ENCODE results near the gene PCBP3.
"Not testable (repeated sequence)": the region's sequence is repeated elsewhere in the genome, so short reads cannot be mapped to it uniquely, and the experiment has no call there.

The PCBP3 gene

GRCh38 chr21:45845063-45845769, 201.7 kb downstream of the PCBP3 start:
- Mint-ChIP-seq H3K4me1 (ENCODE audit: low read depth) (no peaks in the 10 kb centered on the region), H3K27me3 (ENCODE audit: low read depth) (peaks cover 3% of the 10 kb centered on the region), H3K9me3 (peaks cover 17% of the 10 kb centered on the region), H3K4me3 (no peak overlapping the region), H3K36me3 (ENCODE audit: low read depth) (peaks cover 2% of the 10 kb centered on the region), H3K27ac (no peak overlapping the region)

- Mint-ChIP-seq H3K27me3 (ENCODE audit: low read depth) (peaks cover 3% of the 10 kb centered on the region), H3K4me3 (no peak overlapping the region), H3K9me3 (peaks cover 14% of the 10 kb centered on the region), H3K27ac (no peak overlapping the region), H3K36me3 (ENCODE audit: low read depth) (peaks cover 2% of the 10 kb centered on the region), H3K4me1 (ENCODE audit: low read depth) (no peaks in the 10 kb centered on the region)
Measured at GRCh38 chr21:45845770-45846090, 202.2 kb downstream of the PCBP3 start.

- Mint-ChIP-seq H3K9me3 (peaks cover 6% of the 10 kb centered on the region), H3K27me3 (ENCODE audit: low read depth) (peaks cover 3% of the 10 kb centered on the region), H3K4me3 (no peak overlapping the region), H3K36me3 (ENCODE audit: low read depth) (no peaks in the 10 kb centered on the region), H3K27ac (no peak overlapping the region), H3K4me1 (ENCODE audit: low read depth) (no peaks in the 10 kb centered on the region)
Measured at GRCh38 chr21:45846373-45847160, 203.0 kb downstream of the PCBP3 start.

GRCh38 chr21:45847870-45848269, 204.3 kb downstream of the PCBP3 start:
- no peaks in the 10 kb centered on the region for H3K36me3 Mint-ChIP-seq (ENCODE audit: low read depth)
- peaks cover 3% of the 10 kb centered on the region for H3K27me3 Mint-ChIP-seq (ENCODE audit: low read depth)

GRCh38 chr21:45848331-45848730, 204.8 kb downstream of the PCBP3 start:
- H3K4me3 Mint-ChIP-seq = no peak overlapping the region
- H3K9me3 Mint-ChIP-seq = no peaks in the 10 kb centered on the region
- H3K4me1 Mint-ChIP-seq (ENCODE audit: low read depth) = no peaks in the 10 kb centered on the region
- no peak overlapping the region for H3K27ac Mint-ChIP-seq
- H3K27me3 Mint-ChIP-seq (ENCODE audit: low read depth) = peaks cover 3% of the 10 kb centered on the region
- no peaks in the 10 kb centered on the region for H3K36me3 Mint-ChIP-seq (ENCODE audit: low read depth)

More at GRCh38 chr21:45847870-45848269, 204.3 kb downstream of the PCBP3 start:
- Mint-ChIP-seq H3K4me1 (ENCODE audit: low read depth) (no peaks in the 10 kb centered on the region), H3K4me3 (no peak overlapping the region), H3K9me3 (no peaks in the 10 kb centered on the region), H3K27ac (no peak overlapping the region)

GRCh38 chr21:45848805-45849204, 205.3 kb downstream of the PCBP3 start:
- Mint-ChIP-seq H3K4me1 (ENCODE audit: low read depth) (no peaks in the 10 kb centered on the region), H3K27ac (no peak overlapping the region), H3K36me3 (ENCODE audit: low read depth) (no peaks in the 10 kb centered on the region), H3K4me3 (no peak overlapping the region), H3K9me3 (no peaks in the 10 kb centered on the region), H3K27me3 (ENCODE audit: low read depth) (peaks cover 3% of the 10 kb centered on the region)

GRCh38 chr21:45849651-45850050, 206.1 kb downstream of the PCBP3 start:
- H3K4me3 Mint-ChIP-seq = no peak overlapping the region
- H3K4me1 Mint-ChIP-seq (ENCODE audit: low read depth) = no peaks in the 10 kb centered on the region
- H3K27ac Mint-ChIP-seq = no peak overlapping the region
- H3K9me3 Mint-ChIP-seq = no peaks in the 10 kb centered on the region
- peaks cover 3% of the 10 kb centered on the region for H3K27me3 Mint-ChIP-seq (ENCODE audit: low read depth)
- no peaks in the 10 kb centered on the region for H3K36me3 Mint-ChIP-seq (ENCODE audit: low read depth)

GRCh38 chr21:45850181-45850580, 206.7 kb downstream of the PCBP3 start:
- H3K27me3 Mint-ChIP-seq (ENCODE audit: low read depth) = peaks cover 3% of the 10 kb centered on the region
- no peaks in the 10 kb centered on the region for H3K4me1 Mint-ChIP-seq (ENCODE audit: low read depth)

GRCh38 chr21:45852386-45852785, 208.9 kb downstream of the PCBP3 start:
- not testable (repeated sequence) for H3K4me1 Mint-ChIP-seq (ENCODE audit: low read depth); H3K27me3 Mint-ChIP-seq (ENCODE audit: low read depth); H3K27ac Mint-ChIP-seq; H3K9me3 Mint-ChIP-seq; H3K4me3 Mint-ChIP-seq; H3K36me3 Mint-ChIP-seq (ENCODE audit: low read depth)

More at GRCh38 chr21:45850181-45850580, 206.7 kb downstream of the PCBP3 start:
- no peaks in the 10 kb centered on the region for H3K9me3 Mint-ChIP-seq
- no peak overlapping the region for H3K27ac Mint-ChIP-seq
- no peak overlapping the region for H3K4me3 Mint-ChIP-seq
- H3K36me3 Mint-ChIP-seq (ENCODE audit: low read depth) = no peaks in the 10 kb centered on the region

- no peaks in the 10 kb centered on the region for H3K9me3 Mint-ChIP-seq
- H3K4me3 Mint-ChIP-seq = no peak overlapping the region
- H3K4me1 Mint-ChIP-seq (ENCODE audit: low read depth) = no peaks in the 10 kb centered on the region
- no peak overlapping the region for H3K27ac Mint-ChIP-seq
- no peaks in the 10 kb centered on the region for H3K36me3 Mint-ChIP-seq (ENCODE audit: low read depth)
- no peaks in the 10 kb centered on the region for H3K27me3 Mint-ChIP-seq (ENCODE audit: low read depth)
Measured at GRCh38 chr21:45852886-45853400, 209.4 kb downstream of the PCBP3 start.

- Mint-ChIP-seq H3K36me3 (ENCODE audit: low read depth) (peaks cover under 1% of the 10 kb centered on the region), H3K9me3 (no peaks in the 10 kb centered on the region), H3K4me3 (no peak overlapping the region), H3K27me3 (ENCODE audit: low read depth) (no peaks in the 10 kb centered on the region), H3K4me1 (ENCODE audit: low read depth) (no peaks in the 10 kb centered on the region), H3K27ac (no peak overlapping the region)
Measured at GRCh38 chr21:45853703-45854342, 210.3 kb downstream of the PCBP3 start.

- H3K27ac Mint-ChIP-seq = no peak overlapping the region
- peaks cover 2% of the 10 kb centered on the region for H3K36me3 Mint-ChIP-seq (ENCODE audit: low read depth)
- no peaks in the 10 kb centered on the region for H3K27me3 Mint-ChIP-seq (ENCODE audit: low read depth)
- H3K4me3 Mint-ChIP-seq = no peak overlapping the region
- H3K9me3 Mint-ChIP-seq = no peaks in the 10 kb centered on the region
- H3K4me1 Mint-ChIP-seq (ENCODE audit: low read depth) = no peaks in the 10 kb centered on the region
Measured at GRCh38 chr21:45854690-45855247, 211.2 kb downstream of the PCBP3 start.

GRCh38 chr21:45855248-45855811, 211.8 kb downstream of the PCBP3 start:
- no peak overlapping the region for H3K4me3 Mint-ChIP-seq
- H3K4me1 Mint-ChIP-seq (ENCODE audit: low read depth) = no peaks in the 10 kb centered on the region
- H3K36me3 Mint-ChIP-seq (ENCODE audit: low read depth) = peaks cover 2% of the 10 kb centered on the region
- H3K27ac Mint-ChIP-seq = peak overlapping the region; percentile 3
- no peaks in the 10 kb centered on the region for H3K9me3 Mint-ChIP-seq
- H3K27me3 Mint-ChIP-seq (ENCODE audit: low read depth) = no peaks in the 10 kb centered on the region

- Mint-ChIP-seq H3K4me3 (no peak overlapping the region), H3K4me1 (ENCODE audit: low read depth) (no peaks in the 10 kb centered on the region), H3K27me3 (ENCODE audit: low read depth) (no peaks in the 10 kb centered on the region), H3K36me3 (ENCODE audit: low read depth) (peaks cover 2% of the 10 kb centered on the region), H3K9me3 (no peaks in the 10 kb centered on the region), H3K27ac (no peak overlapping the region)
Measured at GRCh38 chr21:45856442-45856841, 212.9 kb downstream of the PCBP3 start.
